ENCODE data around the gene NTHL1.

DNA sequence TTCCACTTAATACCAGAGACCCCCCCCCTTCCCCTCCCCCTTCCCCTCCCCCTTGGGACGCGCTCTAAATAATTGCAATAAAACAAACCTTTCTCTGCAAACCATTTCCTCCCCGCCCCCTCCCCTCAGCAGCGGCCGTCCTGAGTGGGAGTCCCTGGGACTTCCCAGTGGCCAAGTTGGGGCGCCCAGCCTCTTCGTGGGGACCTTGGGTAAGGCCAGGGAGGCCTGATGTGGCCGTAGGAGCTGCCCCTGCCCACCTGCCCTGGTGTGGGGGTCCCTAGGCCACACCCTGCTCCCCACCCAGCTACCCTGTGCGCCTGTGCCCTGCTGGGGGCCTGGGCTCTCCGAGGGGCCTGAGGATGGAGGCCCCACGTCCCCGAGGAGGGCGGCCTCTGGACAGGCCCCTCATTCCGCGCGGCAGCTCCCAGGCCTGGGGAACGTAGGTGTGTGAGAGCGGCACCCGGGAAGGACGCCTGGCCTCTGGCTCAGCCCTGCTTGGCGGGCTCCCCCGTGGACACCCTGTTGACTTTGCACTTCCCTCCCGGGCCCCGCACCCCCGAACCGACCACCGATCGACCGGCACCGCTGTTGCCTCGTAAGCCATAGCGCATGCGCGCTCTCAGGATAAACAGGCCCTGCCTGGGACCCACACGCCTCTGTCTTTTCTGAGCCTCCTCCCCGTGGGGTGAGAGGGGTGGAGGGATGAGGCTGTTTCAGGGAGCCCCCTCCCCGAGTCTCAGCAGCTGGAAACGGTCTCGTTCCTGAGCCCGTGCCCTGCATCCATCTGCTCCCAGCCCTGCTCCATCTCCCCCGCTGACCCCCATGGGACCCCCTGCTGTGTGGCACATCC lies 9.0 kb downstream of the NTHL1 start:
- TF ChIP-seq CTCF (IDR thresholded peaks at IDR 0.05), result no peak
- TF ChIP-seq POLR2A (IDR thresholded peaks at IDR 0.05), result no peak
- TF ChIP-seq EP300 (IDR thresholded peaks at IDR 0.05), result no peak

Data from ovary (tissue), 3 donors.